Measurements from ENCODE around the gene NFIX. TPM values are rescaled to one million over a fixed set of nuclear protein-coding genes. Genes with fewer than 3 reads are reported as not detected.
A peak's percentile ranks its signal among the peaks of the same experiment; 100 is the strongest.

NFIX gene
- total and polyA plus RNA-seq, 2 of the 13 experiments (the other 11 are each of a cell fraction or from before 2014, with no cell fraction given) = 3.4 to 5.4 TPM

- Histone ChIP-seq H3K4me2 (ENCODE audit: low read depth, low read length) (no peak overlapping the region), H3K9ac (ENCODE audit: insufficient read depth, low read depth, low read length) (no peak overlapping the region), H2AFZ (ENCODE audit: low read length) (no peak overlapping the region), H3K4me3 (replicated peaks in 1 of 3; ENCODE audit: insufficient read depth in 1 of 3, low read depth in 2 of 3, low read length in 3 of 3) (no peak overlapping the region), H3K27ac (ENCODE audit: extremely low read length, insufficient read depth, low read length) (peak overlapping the region; percentile 73), H3K4me1 (ENCODE audit: insufficient read depth, low read length) (peaks cover 31% of the 10 kb centered on the region), H3K9me3 (ENCODE audit: low read length) (no peaks in the 10 kb centered on the region), H4K20me1 (ENCODE audit: insufficient read depth, low read length) (no peaks in the 10 kb centered on the region), H3K79me2 (ENCODE audit: insufficient read depth, low read length) (peaks cover 26% of the 10 kb centered on the region), H3K27me3 (ENCODE audit: control insufficient read depth in 1 of 2, insufficient read depth in 2 of 2, low read length in 2 of 2) (no peaks in the 10 kb centered on the region), H3K36me3 (replicated peaks in 1 of 2; ENCODE audit: control insufficient read depth in 1 of 2, insufficient read depth in 2 of 2, low read length in 2 of 2) (peaks cover 2 to 4% of the 10 kb centered on the region in 2 experiments; a peak in 2 of 5 replicates)
- ChIA-PET CTCF (ENCODE audit: low intra/inter-chr PET ratio, low total read pairs) (no interaction called here), POLR2A (no interaction called here)
- BruUV-seq (replicated peaks) = no TSS peak
- TF ChIP-seq ZBTB7A (CRISPR knock-in tag; IDR thresholded peaks at IDR 0.05) (0 out of 2 replicates have a peak, but pooled peaks have one; percentile 36), KLF13 (CRISPR knock-in tag; IDR thresholded peaks at IDR 0.05) (no peak)
- 92% methylated on average over 13 of the region's 23 CpGs for WGBS (ENCODE audit: low lambda C conversion rate)
- DNase-seq (ENCODE audit: low spot score) (no peak), ATAC-seq (no peak), FAIRE-seq (no peak)
- in situ Hi-C loops (cut with HindIII; ENCODE audit: extremely low pct_ligation_motif_present, low pct_unique_long_range_greater_than_20kb) (no loop called here), intact Hi-C loops (cut with micrococcal nuclease; ENCODE audit: unreplicated experiment) (no loop called here)
These were observed 17.1 kb downstream of the NFIX start for GRCh38 chr19:13012390-13012689.

GRCh38 chr19:13012690-13013608, 17.7 kb downstream of the NFIX start:
- Histone ChIP-seq H2AFZ (ENCODE audit: low read length) (no peak overlapping the region), H4K20me1 (ENCODE audit: insufficient read depth, low read length) (no peaks in the 10 kb centered on the region), H3K27ac (ENCODE audit: extremely low read length, insufficient read depth, low read length) (peak overlapping the region; percentile 73), H3K36me3 (replicated peaks in 1 of 2; ENCODE audit: control insufficient read depth in 1 of 2, insufficient read depth in 2 of 2, low read length in 2 of 2) (peaks cover 4% of the 10 kb centered on the region in 2 experiments; a peak in 2 of 5 replicates), H3K4me3 (replicated peaks in 1 of 3; ENCODE audit: insufficient read depth in 1 of 3, low read depth in 2 of 3, low read length in 3 of 3) (peak overlapping the region in 1 of 3 experiments; percentile 54; a peak in 1 of 6 replicates), H3K79me2 (ENCODE audit: insufficient read depth, low read length) (peaks cover 32% of the 10 kb centered on the region), H3K9ac (ENCODE audit: insufficient read depth, low read depth, low read length) (peak overlapping the region; percentile 46), H3K9me3 (ENCODE audit: low read length) (no peaks in the 10 kb centered on the region), H3K4me1 (ENCODE audit: insufficient read depth, low read length) (peaks cover 31% of the 10 kb centered on the region), H3K4me2 (ENCODE audit: low read depth, low read length) (peak overlapping the region; percentile 67), H3K27me3 (ENCODE audit: control insufficient read depth in 1 of 2, insufficient read depth in 2 of 2, low read length in 2 of 2) (no peaks in the 10 kb centered on the region)
- intact Hi-C loops (cut with micrococcal nuclease; ENCODE audit: unreplicated experiment) (no loop called here), in situ Hi-C loops (cut with HindIII; ENCODE audit: extremely low pct_ligation_motif_present, low pct_unique_long_range_greater_than_20kb) (no loop called here)
- BruUV-seq (replicated peaks) = TSS peak; percentile 96
- 56% methylated on average over 48 of the region's 52 CpGs for WGBS (ENCODE audit: low lambda C conversion rate)
- DNase-seq (ENCODE audit: low spot score) (peak; percentile 52), FAIRE-seq (peak; percentile 68), ATAC-seq (peak; percentile 80)
- CTCF ChIA-PET (ENCODE audit: low intra/inter-chr PET ratio, low total read pairs) = no interaction called here
- POLR2A ChIA-PET = interaction anchor here (0.9 to 2.6 kb wide), 10 partner anchors 8 to 48 kb away, joined by 4 to 21 read pairs (median 9); no protein-coding TSS in a partner anchor
- TF ChIP-seq GATA4 (IDR thresholded peaks at IDR 0.05; ENCODE audit: borderline replicate concordance, low read depth) = no peak
- TF ChIP-seq HDAC1 (CRISPR knock-in tag; IDR thresholded peaks at IDR 0.05) = peak; percentile 79
- TF ChIP-seq DNMT3B (CRISPR knock-in tag; conservative IDR thresholded peaks at IDR 0.05) = no peak
- no peak for TF ChIP-seq ZNF576 (CRISPR knock-in tag; IDR thresholded peaks at IDR 0.05)
- no peak for TF ChIP-seq ZSCAN25 (CRISPR knock-in tag; IDR thresholded peaks at IDR 0.05)
- TF ChIP-seq ZNF207 (IDR thresholded peaks at IDR 0.05; ENCODE audit: borderline replicate concordance) = no peak
- no peak for TF ChIP-seq ZFAT (CRISPR knock-in tag; conservative IDR thresholded peaks at IDR 0.05)
- TF ChIP-seq FOXC1 (CRISPR knock-in tag; IDR thresholded peaks at IDR 0.05; ENCODE audit: borderline replicate concordance) = no peak
- TF ChIP-seq, protein P1, sequence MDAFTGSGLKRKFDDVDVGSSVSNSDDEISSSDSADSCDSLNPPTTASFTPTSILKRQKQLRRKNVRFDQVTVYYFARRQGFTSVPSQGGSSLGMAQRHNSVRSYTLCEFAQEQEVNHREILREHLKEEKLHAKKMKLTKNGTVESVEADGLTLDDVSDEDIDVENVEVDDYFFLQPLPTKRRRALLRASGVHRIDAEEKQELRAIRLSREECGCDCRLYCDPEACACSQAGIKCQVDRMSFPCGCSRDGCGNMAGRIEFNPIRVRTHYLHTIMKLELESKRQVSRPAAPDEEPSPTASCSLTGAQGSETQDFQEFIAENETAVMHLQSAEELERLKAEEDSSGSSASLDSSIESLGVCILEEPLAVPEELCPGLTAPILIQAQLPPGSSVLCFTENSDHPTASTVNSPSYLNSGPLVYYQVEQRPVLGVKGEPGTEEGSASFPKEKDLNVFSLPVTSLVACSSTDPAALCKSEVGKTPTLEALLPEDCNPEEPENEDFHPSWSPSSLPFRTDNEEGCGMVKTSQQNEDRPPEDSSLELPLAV (CRISPR knock-in tag; conservative IDR thresholded peaks at IDR 0.05; ENCODE audit: low read depth) = no peak
- no peak for TF ChIP-seq RELA (CRISPR knock-in tag; IDR thresholded peaks at IDR 0.05)
- TF ChIP-seq BHLHE40 (IDR thresholded peaks at IDR 0.05; ENCODE audit: low read length) = peak; percentile 93
- TF ChIP-seq EZH2 (conservative IDR thresholded peaks at IDR 0.05; ENCODE audit: low read depth, low read length) = no peak
